ENCODE measurements around the gene CDR2.
A peak's percentile ranks its signal among the peaks of the same experiment; 100 is the strongest.

The CDR2 gene

GRCh38 chr16:22296225-22297113 lies 78.0 kb downstream of the CDR2 start:
- Histone ChIP-seq H3K79me2 (ENCODE audit: insufficient read depth, low read depth) (peaks cover 39% of the 10 kb centered on the region), H4K20me1 (ENCODE audit: insufficient read depth) (peaks cover 14% of the 10 kb centered on the region; the same call in 1 of the 2 replicates), H3K27me3 (ENCODE audit: insufficient read depth, low read depth) (no peaks in the 10 kb centered on the region), H3K4me3 (IDR thresholded peaks at IDR 0.05; ENCODE audit: insufficient read depth, low read depth, low read length) (peak overlapping the region; percentile 47), H3K4me1 (ENCODE audit: low read depth, poor library complexity, severe bottlenecking) (peaks cover 29% of the 10 kb centered on the region), H3K27ac (peak overlapping the region; percentile 16; the same call in 1 of the 2 replicates), H3K9ac (peak overlapping the region; percentile 48; the same call in 1 of the 2 replicates), H3K36me3 (ENCODE audit: insufficient read depth) (no peaks in the 10 kb centered on the region), H3K4me2 (peak overlapping the region; percentile 43), H2AFZ (ENCODE audit: low read depth) (peak overlapping the region; percentile 77)
- TF ChIP-seq CTCF (conservative IDR thresholded peaks at IDR 0.05; ENCODE audit: low read depth, low read length) = no peak

Measured in KMS-11 (cell line).